Measurements from ENCODE around the gene INPP5A.
"Not testable (repeated sequence)": the region's sequence is repeated elsewhere in the genome, so short reads cannot be mapped to it uniquely, and the experiment has no call there.

Gene INPP5A

GRCh38 chr10:132815168-132815857 lies 277.7 kb downstream of the INPP5A start:
- DNase-seq (ENCODE audit: low read depth in 2 of 2) = no peak

GRCh38 chr10:132816718-132817117 lies 279.1 kb downstream of the INPP5A start:
- DNase-seq (ENCODE audit: low read depth in 2 of 2) = no peak

GRCh38 chr10:132817701-132818211 lies 280.2 kb downstream of the INPP5A start:
- DNase-seq (ENCODE audit: low read depth in 2 of 2) = no peak

GRCh38 chr10:132820056-132820455 lies 282.5 kb downstream of the INPP5A start:
- DNase-seq (ENCODE audit: low read depth in 2 of 2) = no peak

- DNase-seq (ENCODE audit: low read depth in 2 of 2) = not testable (repeated sequence)
These were observed 288.4 kb downstream of the INPP5A start for GRCh38 chr10:132825783-132826523.

GRCh38 chr10:132826524-132827422 lies 289.2 kb downstream of the INPP5A start:
- no peak for DNase-seq (ENCODE audit: low read depth in 2 of 2)

GRCh38 chr10:132827423-132827789 lies 289.8 kb downstream of the INPP5A start:
- DNase-seq (ENCODE audit: low read depth in 2 of 2) = no peak

- no peak for DNase-seq (ENCODE audit: low read depth in 2 of 2)
These were observed 290.4 kb downstream of the INPP5A start for GRCh38 chr10:132827861-132828539.

GRCh38 chr10:132828681-132829080 lies 291.1 kb downstream of the INPP5A start:
- DNase-seq (ENCODE audit: low read depth in 2 of 2) = no peak

GRCh38 chr10:132829403-132829802 lies 291.8 kb downstream of the INPP5A start:
- DNase-seq (ENCODE audit: low read depth in 2 of 2) = no peak

- no peak for DNase-seq (ENCODE audit: low read depth in 2 of 2)
These were observed 294.8 kb downstream of the INPP5A start for GRCh38 chr10:132832186-132832969.
